Dedifferentiated amniotic fluid mesenchymal stem cell (primary cell): ENCODE measurements around the gene SLC37A1.
A peak's percentile ranks its signal among the peaks of the same experiment; 100 is the strongest.

Experiments used
- DNase-seq: peaks from one replicate; pipeline ENCODE4 v3.0.0-alpha.2; 2016; ENCODE audit errors: extremely low spot score

SLC37A1 gene

DNA sequence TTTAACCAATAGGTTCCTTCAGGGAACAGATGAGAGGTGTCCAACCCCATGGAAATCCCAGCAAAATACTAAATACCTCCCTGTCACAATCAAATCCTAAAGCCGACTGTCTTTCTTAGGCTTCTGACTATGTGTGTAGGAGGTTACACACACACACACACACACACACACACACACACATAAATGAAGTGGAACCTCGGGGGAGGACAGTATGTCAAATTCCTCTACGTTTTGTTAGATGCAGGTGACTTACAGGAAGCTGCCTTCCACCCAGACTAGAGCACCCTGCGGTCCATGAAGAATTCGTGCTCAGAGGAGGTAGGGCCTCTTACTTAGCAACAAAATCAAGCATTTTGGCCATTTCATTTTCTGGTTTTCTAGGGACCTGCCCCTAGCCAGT, 34.1 kb upstream of the SLC37A1 start:
- no peak for DNase-seq

DNA sequence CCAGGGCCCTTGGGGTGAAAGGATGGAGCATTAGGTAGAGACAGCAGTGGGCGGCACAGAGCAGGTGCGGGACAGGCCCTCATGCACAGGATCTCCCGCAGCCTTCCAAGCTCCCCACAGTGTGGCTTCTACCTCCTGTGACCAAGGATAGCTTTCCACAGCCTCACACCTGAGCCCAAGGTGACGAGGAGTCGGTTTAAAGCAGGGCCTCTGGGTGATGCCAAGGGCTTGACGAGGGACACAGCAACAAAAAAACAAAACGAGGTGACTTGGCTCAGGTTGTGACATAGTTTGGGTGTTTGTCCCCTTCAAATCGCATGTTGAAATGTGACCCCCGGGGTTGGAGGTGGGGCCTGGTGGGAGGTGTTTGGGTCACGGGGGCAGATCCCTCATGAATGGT, 32.9 kb upstream of the SLC37A1 start:
- no peak for DNase-seq

DNA sequence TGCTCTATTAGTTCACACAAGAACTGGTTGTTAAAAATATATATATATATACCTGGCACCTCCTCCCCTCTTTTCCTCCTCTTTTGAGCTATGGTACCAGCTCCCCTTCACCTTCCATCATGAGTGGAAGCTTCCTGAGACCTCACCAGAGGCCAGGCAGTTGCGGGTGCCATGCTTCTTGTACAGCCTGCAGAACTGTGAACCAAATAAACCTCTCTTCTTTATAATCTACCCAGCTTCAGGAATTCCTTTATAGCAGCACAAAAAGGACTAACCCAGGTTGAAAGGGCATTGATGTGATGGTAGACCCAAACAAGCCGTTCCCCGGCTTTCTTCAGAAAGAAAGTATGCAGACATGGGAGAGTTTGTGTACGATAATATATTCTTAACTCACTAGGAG, 32.5 kb upstream of the SLC37A1 start:
- DNase-seq: no peak

DNA sequence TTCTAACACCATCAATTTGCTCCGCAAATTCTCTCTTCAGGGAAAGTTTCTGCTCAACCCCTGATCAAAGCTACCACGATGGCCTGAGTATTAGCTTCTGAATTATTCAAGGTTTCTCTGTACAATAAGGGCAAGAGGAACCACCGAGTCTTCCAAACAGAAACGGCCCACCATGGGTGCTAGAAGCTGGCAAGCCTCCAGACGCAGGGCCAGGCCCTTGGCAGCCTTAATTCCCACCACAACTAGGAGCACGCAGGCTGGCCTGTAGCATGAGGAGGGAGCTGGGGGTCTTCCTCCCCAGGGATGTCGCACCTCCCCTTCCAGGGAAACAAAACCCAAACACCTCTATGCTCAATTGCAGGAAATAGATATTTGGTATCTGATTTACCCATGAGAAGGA, 28.7 kb upstream of the SLC37A1 start:
- no peak for DNase-seq

DNA sequence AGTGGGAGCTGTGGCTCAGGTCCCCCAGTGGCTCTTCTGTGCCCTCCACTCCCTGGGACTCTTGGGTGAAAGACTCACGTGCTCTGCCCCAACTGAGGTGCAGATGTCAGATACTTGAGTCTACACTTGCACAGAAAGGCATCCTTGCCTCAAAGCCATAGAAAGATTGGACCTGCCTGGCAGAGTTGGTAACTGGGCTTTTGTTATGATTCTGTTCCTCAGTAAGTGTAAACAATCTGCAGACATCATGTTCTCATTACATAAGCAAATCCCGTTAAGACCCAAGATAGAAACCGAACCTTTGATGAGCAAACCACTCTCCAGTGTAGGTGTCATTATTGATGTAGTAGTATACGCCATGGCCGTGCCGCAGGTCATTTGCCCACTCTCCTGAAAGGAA, 27.6 kb upstream of the SLC37A1 start:
- no peak for DNase-seq

DNA sequence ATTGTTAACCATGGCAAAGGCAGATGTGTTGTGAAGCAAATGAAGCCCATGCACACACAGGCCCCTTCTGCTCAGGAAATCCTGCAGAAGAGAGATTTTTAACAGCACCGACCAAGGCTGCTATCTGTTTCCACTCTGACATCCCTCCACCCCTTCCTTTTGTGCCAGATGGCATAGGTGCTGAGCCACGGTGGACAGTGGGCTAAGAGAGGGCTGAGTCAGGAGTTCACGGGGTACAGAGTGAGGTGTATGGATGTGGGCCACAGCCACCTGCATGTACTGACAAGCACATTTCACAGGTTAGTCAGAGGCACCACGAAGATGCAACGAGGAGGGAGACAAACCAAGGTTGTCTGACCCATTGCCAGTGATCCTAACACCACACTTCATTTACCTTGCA, 27.1 kb upstream of the SLC37A1 start:
- no peak for DNase-seq

DNA sequence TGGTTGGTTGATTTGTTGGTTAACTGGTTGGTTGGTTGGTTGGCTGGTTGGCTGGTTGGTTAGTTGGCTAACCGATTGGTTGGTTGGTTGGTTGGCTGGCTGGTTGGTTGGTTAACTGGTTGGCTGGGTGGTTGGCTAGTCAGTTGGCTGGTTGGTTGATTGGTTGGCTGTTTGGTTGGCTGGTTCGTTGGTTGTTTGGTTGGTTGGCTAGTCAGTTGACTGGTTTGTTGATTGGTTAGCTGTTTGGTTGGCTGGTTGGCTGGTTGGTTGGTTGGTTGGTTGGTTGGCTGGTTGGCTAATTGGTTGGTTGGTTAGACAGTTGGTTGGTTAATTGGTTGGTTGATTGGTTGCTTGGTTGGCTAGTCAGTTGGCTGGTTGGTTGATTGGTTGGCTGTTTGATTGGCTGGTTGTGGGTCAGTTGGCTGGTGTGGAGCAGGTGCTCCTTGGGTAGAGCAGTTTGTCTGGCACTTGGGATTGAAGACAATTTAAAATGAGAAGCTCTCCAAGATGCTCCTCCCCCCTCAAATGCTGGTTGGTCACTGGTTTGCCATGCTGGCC, 24.6 kb upstream of the SLC37A1 start:
- DNase-seq: no peak

DNA sequence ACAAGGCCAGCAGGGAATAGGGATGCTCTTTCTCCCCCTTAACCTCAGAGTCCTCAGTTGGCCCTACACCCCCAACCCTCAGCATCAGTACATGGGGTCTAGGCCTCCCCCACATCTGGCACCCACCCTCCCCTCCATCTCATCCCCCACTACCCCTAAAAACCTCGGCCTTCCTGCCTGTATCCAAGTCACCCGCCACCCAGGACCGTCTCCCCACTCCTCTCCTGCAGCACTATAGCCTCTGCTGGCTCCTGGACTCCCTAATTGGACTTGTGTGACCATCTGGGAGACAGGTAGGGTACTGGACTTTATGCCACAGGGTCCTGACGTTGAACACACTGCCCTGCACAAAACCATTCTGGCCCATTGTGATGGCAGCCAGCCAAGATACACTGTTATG, 23.7 kb upstream of the SLC37A1 start:
- no peak for DNase-seq

DNA sequence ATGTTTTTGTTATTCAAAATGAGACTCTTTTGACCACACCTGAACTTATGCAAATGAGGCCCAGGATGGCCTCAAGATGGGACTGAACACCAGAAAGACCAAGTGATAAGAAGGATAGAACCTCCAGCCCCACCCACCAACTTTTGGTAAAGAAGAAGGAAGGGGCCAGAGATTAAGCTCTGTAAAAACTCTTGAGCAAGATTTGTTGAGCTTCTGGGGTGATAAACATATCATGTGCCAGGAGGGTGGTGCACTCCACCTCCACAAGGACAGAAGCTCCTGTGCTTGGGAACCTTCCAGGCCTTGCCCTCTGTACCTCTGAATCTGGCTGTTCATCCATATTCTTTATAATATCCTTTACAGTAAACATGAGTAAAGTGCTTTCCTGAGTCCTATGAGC, 22.9 kb upstream of the SLC37A1 start:
- no peak for DNase-seq

DNA sequence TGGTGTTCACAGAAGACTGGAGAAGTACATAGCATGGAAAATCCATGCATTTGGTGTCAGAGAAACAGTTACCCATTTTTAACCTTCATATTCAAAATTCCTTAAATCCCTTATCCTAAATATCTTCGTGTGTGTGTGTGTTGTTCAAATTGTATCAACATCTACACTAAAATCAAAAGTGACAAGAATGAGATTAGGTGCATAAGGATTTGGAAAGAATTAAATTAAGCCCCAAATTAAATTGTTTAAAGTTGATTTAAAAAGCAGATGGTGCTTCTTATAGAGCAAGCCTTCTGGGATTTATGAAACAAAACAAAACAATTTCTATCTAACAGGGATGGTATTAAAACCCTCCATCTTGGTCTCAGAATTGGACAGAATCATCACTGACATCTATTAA, 22.3 kb upstream of the SLC37A1 start:
- DNase-seq: no peak

DNA sequence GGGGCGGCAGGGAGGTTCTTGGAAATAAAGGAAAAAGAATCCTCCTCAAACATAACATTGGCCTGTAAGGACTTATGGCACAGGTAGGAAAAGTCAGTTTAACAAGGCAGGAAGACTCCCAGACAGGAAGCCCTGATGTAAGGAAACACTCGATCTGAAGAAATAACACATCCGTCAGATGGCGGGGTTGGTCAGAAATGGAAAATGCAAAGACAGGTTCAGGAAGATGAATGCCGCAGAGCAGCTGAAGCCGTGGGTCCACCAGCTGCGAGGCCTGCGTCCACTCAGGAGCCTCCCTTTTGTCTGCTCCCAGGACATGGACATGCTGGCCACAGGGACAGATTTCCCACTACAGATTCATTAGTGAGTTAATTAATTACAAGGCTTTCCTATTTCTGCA, 21.5 kb upstream of the SLC37A1 start:
- no peak for DNase-seq

DNA sequence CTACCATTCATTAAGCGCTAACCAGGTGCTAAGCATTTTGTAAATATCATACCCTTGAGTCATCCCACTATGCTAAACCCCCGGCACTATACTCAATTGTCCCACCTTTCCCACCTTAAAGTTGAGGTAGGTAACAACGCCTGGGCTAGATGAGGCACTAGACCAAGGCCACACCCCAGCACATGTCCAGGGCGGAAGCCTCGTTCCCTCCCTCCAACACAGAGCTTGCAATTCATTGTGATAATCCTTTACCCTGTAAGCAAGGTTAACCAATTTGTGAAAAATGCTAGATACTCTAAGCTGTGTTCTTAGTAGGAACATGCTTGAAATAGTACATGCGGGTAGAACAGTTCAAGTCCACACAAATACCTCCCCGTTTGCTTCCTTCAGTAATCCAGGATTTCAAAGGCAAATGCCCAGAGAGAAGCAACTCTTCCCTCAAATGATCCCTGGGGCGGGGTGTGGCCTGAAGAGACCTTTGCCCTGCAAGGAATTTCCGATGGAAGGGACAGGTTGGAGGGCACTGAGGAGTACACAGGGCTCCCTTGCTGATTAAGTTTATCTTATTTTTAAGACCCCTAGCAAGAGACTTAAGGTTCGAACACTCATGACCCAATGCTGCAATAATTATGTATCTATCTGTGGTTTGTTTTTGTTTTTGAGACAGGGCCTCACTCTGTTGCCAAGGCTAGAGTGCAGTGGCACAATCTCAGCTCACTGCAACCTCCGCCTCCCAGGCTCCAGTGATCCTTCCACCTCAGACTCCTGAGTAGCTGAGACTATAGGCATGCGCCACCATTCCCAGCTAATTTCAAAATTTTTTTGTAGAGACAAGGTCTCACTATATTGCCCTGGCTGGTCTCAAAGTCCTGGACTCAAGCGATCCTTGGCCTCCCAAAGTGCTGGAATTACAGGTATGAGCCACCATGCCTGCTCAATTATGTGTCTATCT, 20.3 kb upstream of the SLC37A1 start:
- no peak for DNase-seq

DNA sequence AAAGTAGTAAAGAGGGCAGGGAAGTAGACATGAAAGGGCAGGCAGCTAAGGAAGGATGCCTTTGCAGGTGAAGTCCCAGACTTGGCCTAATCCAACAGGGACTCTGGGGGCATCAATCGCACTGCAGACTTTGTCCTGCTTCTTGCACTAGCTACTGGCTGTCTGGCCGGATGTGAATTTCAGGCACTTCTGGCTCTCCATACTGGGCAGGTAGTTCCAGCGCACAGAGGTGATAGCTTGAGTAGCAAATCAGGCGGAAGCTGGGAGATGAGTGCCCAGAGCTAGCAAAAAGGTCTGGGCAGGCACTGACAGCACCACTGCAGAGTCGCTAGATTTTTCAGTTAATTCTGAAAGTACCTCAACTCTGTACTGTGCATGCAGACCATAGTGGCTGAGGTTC, 18.6 kb upstream of the SLC37A1 start:
- no peak for DNase-seq

DNA sequence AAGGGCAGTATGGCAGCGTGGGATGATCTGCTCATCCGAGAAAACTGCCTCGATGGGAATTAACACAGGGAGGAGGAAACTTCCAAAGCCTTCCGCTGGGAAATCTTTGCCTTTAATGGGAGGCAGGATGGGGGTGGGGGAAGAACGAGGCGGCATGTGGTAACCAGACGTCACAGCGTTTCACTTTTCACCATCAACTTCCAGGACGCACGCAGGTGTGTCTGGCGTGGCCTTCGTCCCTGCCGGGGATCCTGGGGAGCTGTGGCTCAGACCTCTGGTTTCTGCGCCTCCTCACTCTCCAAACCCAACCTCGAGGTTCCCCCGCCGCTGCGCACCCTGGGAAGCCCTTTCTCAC, 17.9 kb upstream of the SLC37A1 start:
- no peak for DNase-seq

DNA sequence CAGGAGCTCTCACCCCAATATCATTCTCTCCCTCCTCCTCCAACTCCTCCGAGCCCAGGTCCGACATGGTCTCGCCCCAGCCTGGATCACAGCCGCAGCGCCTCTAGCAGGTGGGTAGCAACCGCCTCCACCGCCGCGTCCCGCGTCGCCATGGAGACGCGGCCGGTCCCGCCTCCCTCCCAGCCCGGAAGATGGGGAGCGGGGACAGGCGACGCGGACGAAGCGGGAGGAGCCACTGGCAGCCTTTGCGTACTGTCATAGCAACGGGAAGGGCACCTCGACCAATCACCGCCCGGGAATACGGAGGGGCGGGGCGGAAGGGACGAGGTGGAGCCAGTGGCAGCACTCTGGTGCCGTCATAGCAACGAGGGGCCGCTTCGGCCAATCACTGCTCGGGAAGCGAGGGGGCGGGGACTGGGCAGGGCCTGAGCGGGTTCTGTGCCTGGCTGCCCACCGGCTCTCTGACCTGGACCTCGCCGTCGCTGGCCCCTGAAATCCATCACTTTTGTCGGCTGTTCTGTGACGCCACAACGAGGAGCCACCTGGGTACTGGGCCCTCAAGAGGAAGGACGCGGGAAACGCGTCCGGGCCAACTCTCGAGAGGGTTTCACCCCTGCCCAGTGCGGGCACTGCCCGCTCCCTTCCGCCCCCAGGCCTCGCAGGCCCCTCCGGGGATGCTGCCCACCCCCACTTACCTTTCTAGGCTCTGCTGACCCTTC, 17.4 kb upstream of the SLC37A1 start, which contains the start of gene RSPH1:
RSPH1 (minus strand) TSS at position 105 of the 719 bp plus-strand sequence; CDS start at position 67, 38 bp downstream.
- peak; percentile 98 for DNase-seq

DNA sequence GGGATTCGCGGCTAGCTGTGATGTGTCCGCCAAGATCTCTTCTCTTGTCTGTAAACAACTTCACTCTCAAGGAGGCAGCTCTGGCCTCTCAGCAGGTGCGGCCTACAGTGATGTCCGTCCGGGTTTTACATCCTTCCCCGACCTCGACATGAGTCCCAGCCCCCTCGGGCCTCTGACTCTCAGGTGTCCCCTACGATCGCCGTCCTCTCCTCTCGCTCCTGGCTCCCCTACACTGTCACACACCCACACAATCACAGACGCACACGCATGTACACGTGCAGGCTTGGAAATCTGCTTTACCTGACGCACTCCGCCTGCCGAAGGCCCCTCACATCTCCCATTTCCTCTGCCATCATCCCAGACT, 16.8 kb upstream of the SLC37A1 start:
- DNase-seq: no peak

DNA sequence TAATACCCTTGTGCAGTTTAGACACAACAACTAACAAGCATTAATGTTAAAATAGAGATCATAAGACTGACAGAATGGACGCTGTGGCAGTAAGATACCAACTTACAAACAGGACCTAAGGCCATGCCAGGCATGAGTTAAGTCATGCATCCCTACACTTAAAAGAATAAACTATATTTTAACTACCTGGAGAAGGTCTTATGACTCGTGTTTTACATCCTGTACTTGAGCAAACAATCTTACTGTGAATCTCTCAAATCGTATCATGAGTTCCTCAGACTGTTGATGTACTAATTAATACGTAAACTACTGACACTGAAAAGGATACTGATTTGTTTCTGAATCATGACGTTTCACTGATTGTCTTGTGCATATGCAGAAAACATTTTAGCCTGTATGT, 15.6 kb upstream of the SLC37A1 start:
- no peak for DNase-seq

DNA sequence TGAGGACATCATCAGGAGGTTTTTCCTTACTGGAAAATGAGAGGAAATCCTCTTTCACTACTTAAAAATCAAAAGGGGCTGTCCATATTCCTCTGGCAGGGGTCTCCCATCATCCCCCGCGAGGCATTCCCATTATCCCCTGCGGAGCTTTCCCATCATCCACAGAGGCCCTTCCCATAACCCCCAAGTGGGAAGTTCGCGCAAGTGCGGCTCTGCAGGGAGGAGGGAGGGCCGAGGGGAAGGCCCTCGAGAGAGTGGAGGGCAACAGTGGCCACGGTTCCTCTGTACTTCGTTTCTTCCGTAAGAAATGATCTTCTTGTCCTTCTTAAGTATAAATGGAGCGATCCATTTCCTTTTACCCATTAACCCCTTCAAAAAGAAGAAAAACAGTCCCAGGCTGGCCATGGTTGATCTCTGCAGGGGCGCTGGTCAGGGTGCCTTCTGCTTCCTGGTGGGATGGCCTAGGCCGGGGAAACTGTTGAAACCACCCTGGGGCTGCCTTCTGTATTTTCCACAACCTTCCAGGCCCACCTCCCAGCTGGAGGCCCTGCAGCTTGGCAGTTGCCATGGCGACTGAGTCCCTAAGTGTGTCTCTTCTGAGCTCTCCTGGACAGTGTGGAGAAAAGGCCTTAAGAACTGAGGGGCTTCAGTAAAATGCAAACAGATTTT, 14.1 kb upstream of the SLC37A1 start:
- DNase-seq: no peak

DNA sequence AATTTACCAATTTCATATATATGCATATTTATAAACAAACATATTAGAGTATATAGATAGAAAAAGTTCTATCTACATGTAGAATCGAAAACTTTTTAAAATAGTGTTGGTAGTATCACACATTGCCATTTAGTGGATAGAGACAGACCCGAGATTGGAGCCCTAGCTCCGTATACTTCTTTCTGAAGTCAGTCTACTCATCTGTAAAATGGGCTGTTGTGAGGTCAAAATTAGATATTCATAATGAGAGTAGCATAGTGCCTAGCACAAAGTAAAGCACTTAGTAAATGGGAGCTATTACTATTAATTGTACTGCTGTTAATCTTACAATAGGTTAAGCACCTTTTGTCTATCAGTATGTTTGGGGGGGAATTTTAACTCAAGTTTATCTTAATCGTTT, 13.4 kb upstream of the SLC37A1 start:
- no peak for DNase-seq

DNA sequence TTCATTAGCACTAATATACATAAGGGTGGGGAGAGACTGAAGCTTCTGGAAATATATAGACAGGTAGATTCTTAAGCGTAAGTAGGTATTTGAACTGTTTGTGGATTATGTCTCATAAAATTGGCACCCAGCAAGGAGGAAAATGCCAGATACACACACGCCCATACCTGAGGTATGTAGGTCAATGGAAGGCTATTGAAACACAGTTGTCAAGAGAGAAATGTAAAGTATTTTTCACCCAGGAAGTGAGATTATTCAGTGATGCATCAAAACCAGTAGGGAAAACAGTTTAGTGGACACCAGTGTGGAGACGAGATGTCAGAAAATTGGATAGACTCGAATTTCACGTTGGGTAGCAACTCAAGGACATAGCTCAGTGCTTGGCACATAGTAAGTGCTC, 12.9 kb upstream of the SLC37A1 start:
- DNase-seq: no peak

DNA sequence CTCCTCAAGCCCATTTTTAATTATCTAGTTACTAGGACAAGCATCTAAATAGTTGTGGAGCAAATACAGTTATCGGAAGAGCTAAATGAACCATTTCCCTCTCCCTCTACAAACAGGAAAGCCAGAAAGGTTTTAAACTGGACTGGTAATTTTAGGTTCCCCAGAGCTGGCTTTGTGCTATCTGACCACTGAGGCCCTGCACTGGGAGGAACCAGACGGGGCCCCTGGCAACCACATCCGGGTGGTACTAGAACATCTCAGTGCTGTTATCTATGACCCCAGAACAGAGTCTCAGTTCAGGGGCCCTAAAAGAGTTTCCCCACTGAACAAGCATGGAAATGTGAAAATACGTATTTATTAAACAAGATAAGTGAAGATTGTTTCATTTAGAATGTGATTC, 9.9 kb upstream of the SLC37A1 start:
- DNase-seq: no peak

DNA sequence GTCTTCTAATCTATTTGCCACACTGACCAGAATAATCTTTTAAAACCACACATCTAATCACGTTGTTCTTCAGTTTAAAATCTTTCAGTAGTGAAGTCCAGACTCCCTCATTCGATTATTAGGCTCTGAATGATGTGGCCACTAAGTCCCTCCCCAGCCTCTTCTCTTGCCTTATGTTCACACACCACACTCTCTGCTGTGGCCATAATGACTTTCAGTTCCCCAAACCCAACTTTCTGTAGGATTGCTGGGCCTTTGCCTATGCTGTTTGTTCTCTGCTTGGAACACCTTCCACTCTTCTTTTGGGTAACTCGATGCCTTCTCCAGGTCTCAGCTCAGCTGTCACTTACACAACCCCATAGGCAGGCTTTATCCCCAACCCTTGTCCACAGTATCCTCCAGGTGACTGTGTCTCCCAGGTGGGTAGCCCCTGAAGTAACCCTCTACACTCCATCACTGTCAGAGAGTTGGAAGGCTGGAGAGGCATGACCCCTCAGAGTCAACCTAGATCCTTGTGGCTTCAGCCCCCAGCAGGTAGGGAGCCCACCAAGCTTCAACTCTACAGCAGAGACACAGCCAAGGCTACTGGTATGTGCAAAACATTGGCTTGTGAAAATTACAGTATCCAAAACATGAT, 8.4 kb upstream of the SLC37A1 start:
- DNase-seq: no peak
